Caco-2 (cell line): ENCODE results near the gene CDCA3. TPM values are rescaled to one million over a fixed set of nuclear protein-coding genes. Genes with fewer than 3 reads are reported as not detected.
"Not testable (repeated sequence)": the region's sequence is repeated elsewhere in the genome, so short reads cannot be mapped to it uniquely, and the experiment has no call there.

Source experiments
- BruUV-seq: library from RNA; stranded (reverse); fragments of 400-500 nt; replicated peaks from 2 replicates; lab custom pipeline; 2021; lab: Mats Ljungman, UMichigan
- CTCF ChIA-PET: fragments of 300-600 bp; sonication (Branson Sonifier 250); formaldehyde crosslinking; loops from one replicate; lab custom pipeline; 2022; ENCODE audit warnings: antibody characterized with exemption; lab: Charles Lee
- POLR2A ChIA-PET: fragments of 300-600 bp; sonication (Branson Sonifier 250); formaldehyde crosslinking; loops from one replicate; lab custom pipeline; 2022; ENCODE audit warnings: antibody characterized with exemption; lab: Charles Lee
- DNase-seq, 2 experiments: peaks; one replicate each; pipeline versions ENCODE4 v3.0.0 to v3.0.0-alpha.2; 2020 to 2022
- H3K27me3 ChIP-seq: replicated peaks from 2 replicates; pipeline ENCODE4 v1.6.0; 2011; ENCODE audit warnings: low read length; ENCODE audit not compliant: control insufficient read depth, insufficient read depth
- H3K36me3 ChIP-seq: 2 replicates; pipeline ENCODE4 v1.5.1; 2011; ENCODE audit warnings: low read length; ENCODE audit not compliant: control insufficient read depth, insufficient read depth
- H3K4me1 ChIP-seq: fragments of 250-450 bp; sonication (Bioruptor Pico); 2 replicates; pipeline ENCODE4 v1.5.1; 2020; ENCODE audit warnings: mild to moderate bottlenecking
- H3K4me3 ChIP-seq: 2 replicates; pipeline ENCODE4 v1.5.1; 2011; ENCODE audit warnings: low read depth, mild to moderate bottlenecking, control low read depth, low read length
- H3K9me3 ChIP-seq: fragments of 250-450 bp; sonication (Bioruptor Pico); 2 replicates; pipeline ENCODE4 v1.5.1; 2020; ENCODE audit warnings: mild to moderate bottlenecking, moderate library complexity
- H3K27ac Mint-ChIP-seq: one replicate; pipeline ENCODE4 v1.8.0; 2022; ENCODE audit warnings: mixed read lengths; ENCODE audit not compliant: unreplicated experiment
- H3K27me3 Mint-ChIP-seq: one replicate; pipeline ENCODE4 v1.8.0; 2022; ENCODE audit warnings: mixed read lengths; ENCODE audit not compliant: insufficient read depth, unreplicated experiment
- H3K36me3 Mint-ChIP-seq: one replicate; pipeline ENCODE4 v1.8.0; 2022; ENCODE audit warnings: mild to moderate bottlenecking, mixed read lengths; ENCODE audit not compliant: insufficient read depth, unreplicated experiment
- H3K4me1 Mint-ChIP-seq: one replicate; pipeline ENCODE4 v1.8.0; 2022; ENCODE audit warnings: low read depth, mixed read lengths; ENCODE audit not compliant: unreplicated experiment
- H3K4me3 Mint-ChIP-seq: one replicate; pipeline ENCODE4 v1.8.0; 2022; ENCODE audit warnings: mild to moderate bottlenecking, moderate library complexity, mixed read lengths; ENCODE audit not compliant: unreplicated experiment
- H3K9me3 Mint-ChIP-seq: one replicate; pipeline ENCODE4 v1.8.0; 2022; ENCODE audit warnings: mixed read lengths; ENCODE audit not compliant: unreplicated experiment
- CTCF ChIP-seq, 2 experiments: fragments of 200-600 bp in 1 of 2; IDR thresholded peaks; 1 replicate in 1 of 2; 2 replicates in 1 of 2; pipeline versions ENCODE4 v1.5.1 to v1.8.0; 2011 to 2022; ENCODE audit warnings: antibody characterized with exemption in 1 of 2, control low read depth in 1 of 2, inconsistent platforms in 1 of 2, low read depth in 1 of 2, low read length in 1 of 2, mild to moderate bottlenecking in 1 of 2, moderate library complexity in 1 of 2; ENCODE audit not compliant: insufficient read depth in 1 of 2, severe bottlenecking in 1 of 2, unreplicated experiment in 1 of 2
- intact Hi-C: fragments of 100-400 bp; cut with micrococcal nuclease; formaldehyde crosslinking; loops from one replicate; pipeline ENCODE4 v1.10.0; 2022; ENCODE audit not compliant: unreplicated experiment
- total RNA-seq: library from RNA; stranded (reverse); gene quantifications from 2 replicates; pipeline ENCODE4 v1.2.3, GENCODE V29; 2022

The CDCA3 gene
- total RNA-seq, 1 experiment from 2014 or later: 147 TPM

- H3K9me3 ChIP-seq: no peaks in the 10 kb centered on the region
- H3K27me3 ChIP-seq: no peaks in the 10 kb centered on the region
- H3K4me1 Mint-ChIP-seq: peaks cover 21% of the 10 kb centered on the region
- no peak overlapping the region for H3K4me3 ChIP-seq
- CTCF ChIA-PET: interaction anchor here (0.7 to 0.9 kb wide), 2 partner anchors 15 to 95 kb away, joined by 4 to 5 read pairs; no protein-coding TSS in a partner anchor
- POLR2A ChIA-PET: interaction anchor here (1.0 to 1.2 kb wide), 2 partner anchors 11 to 59 kb away, joined by 5 read pairs; partner anchors contain the start of genes C12orf57, RNU7-1 and SPSB2
- intact Hi-C loops: no loop called here
- no TSS peak for BruUV-seq
- no peaks in the 10 kb centered on the region for H3K27me3 Mint-ChIP-seq
- H3K27ac Mint-ChIP-seq: peak overlapping the region; percentile 98
- H3K9me3 Mint-ChIP-seq: no peaks in the 10 kb centered on the region
- peak overlapping the region; percentile 0 for H3K4me3 Mint-ChIP-seq
- H3K4me1 ChIP-seq: peaks cover 53% of the 10 kb centered on the region
- DNase-seq: no peak
- H3K36me3 Mint-ChIP-seq: peaks cover 68% of the 10 kb centered on the region
- peaks cover 6% of the 10 kb centered on the region; the same call in 1 of the 2 replicates for H3K36me3 ChIP-seq
- no peak for TF ChIP-seq CTCF (IDR thresholded peaks at IDR 0.05; ENCODE audit: insufficient read depth in 1 of 2, low read depth in 1 of 2, low read length in 1 of 2, severe bottlenecking in 1 of 2, unreplicated experiment in 1 of 2)
These were observed 33.5 kb upstream of the CDCA3 start for GRCh38 chr12:6884539-6884938.

GRCh38 chr12:6883683-6884082 is 32.6 kb upstream of the CDCA3 start:
- H3K4me1 ChIP-seq: peaks cover 55% of the 10 kb centered on the region
- no peak for DNase-seq
- Mint-ChIP-seq H3K27me3 (no peaks in the 10 kb centered on the region), H3K9me3 (no peaks in the 10 kb centered on the region), H3K36me3 (peaks cover 68% of the 10 kb centered on the region), H3K4me3 (no peak overlapping the region), H3K27ac (peak overlapping the region; percentile 98), H3K4me1 (peaks cover 21% of the 10 kb centered on the region)
- no TSS peak for BruUV-seq
- ChIA-PET POLR2A (interaction anchor here (0.6 kb wide), 1 partner anchor 41 kb away, joined by 3 read pairs; no protein-coding TSS in a partner anchor), CTCF (no interaction called here)
- peaks cover 6% of the 10 kb centered on the region; the same call in 1 of the 2 replicates for H3K36me3 ChIP-seq
- no peak for TF ChIP-seq CTCF (IDR thresholded peaks at IDR 0.05; ENCODE audit: insufficient read depth in 1 of 2, low read depth in 1 of 2, low read length in 1 of 2, severe bottlenecking in 1 of 2, unreplicated experiment in 1 of 2)
- intact Hi-C loops: no loop called here
- no peak overlapping the region for H3K4me3 ChIP-seq
- no peaks in the 10 kb centered on the region for H3K9me3 ChIP-seq
- H3K27me3 ChIP-seq: no peaks in the 10 kb centered on the region

- ChIA-PET CTCF (interaction anchor here (0.5 kb wide), 1 partner anchor 79 kb away, joined by 3 read pairs; no protein-coding TSS in a partner anchor), POLR2A (interaction anchor here (0.6 kb wide), 2 partner anchors 42 to 486 kb away, joined by 3 read pairs; no protein-coding TSS in a partner anchor)
- BruUV-seq: no TSS peak
These were observed 32.2 kb upstream of the CDCA3 start for GRCh38 chr12:6883252-6883651.

GRCh38 chr12:6879824-6880223 is 28.7 kb upstream of the CDCA3 start:
- H3K9me3 ChIP-seq, H3K27me3 Mint-ChIP-seq, H3K36me3 ChIP-seq, intact Hi-C loops, DNase-seq, H3K4me3 Mint-ChIP-seq, H3K4me3 ChIP-seq, H3K9me3 Mint-ChIP-seq, H3K27me3 ChIP-seq: not testable (repeated sequence)
- ChIA-PET POLR2A (interaction anchor here (0.9 to 1.3 kb wide), 2 partner anchors 28 to 190 kb away, joined by 3 to 7 read pairs; partner anchors contain the start of genes CDCA3, USP5 and ZNF384), CTCF (interaction anchor here (0.6 to 1.6 kb wide), 4 partner anchors 11 to 186 kb away, joined by 3 to 8 read pairs (median 5); no protein-coding TSS in a partner anchor)
- H3K27ac Mint-ChIP-seq: peak overlapping the region; percentile 88
- BruUV-seq: TSS peak; percentile 73
- peaks cover 23% of the 10 kb centered on the region for H3K4me1 ChIP-seq
- peaks cover 71% of the 10 kb centered on the region for H3K36me3 Mint-ChIP-seq
- H3K4me1 Mint-ChIP-seq: peaks cover 12% of the 10 kb centered on the region

More at GRCh38 chr12:6883252-6883651, 32.2 kb upstream of the CDCA3 start:
- no peak for DNase-seq
- Mint-ChIP-seq H3K4me1 (peaks cover 21% of the 10 kb centered on the region), H3K36me3 (peaks cover 65% of the 10 kb centered on the region), H3K27me3 (no peaks in the 10 kb centered on the region), H3K4me3 (no peak overlapping the region), H3K27ac (peak overlapping the region; percentile 98), H3K9me3 (no peaks in the 10 kb centered on the region)
- intact Hi-C loops: no loop called here
- Histone ChIP-seq H3K4me3 (no peak overlapping the region), H3K27me3 (no peaks in the 10 kb centered on the region), H3K4me1 (peaks cover 51% of the 10 kb centered on the region), H3K9me3 (no peaks in the 10 kb centered on the region), H3K36me3 (peaks cover 6% of the 10 kb centered on the region; the same call in 1 of the 2 replicates)
- TF ChIP-seq CTCF (IDR thresholded peaks at IDR 0.05; ENCODE audit: insufficient read depth in 1 of 2, low read depth in 1 of 2, low read length in 1 of 2, severe bottlenecking in 1 of 2, unreplicated experiment in 1 of 2): no peak
